T1000 (cell line): ENCODE results near the gene NTN5.
"Not testable (repeated sequence)": the region's sequence is repeated elsewhere in the genome, so short reads cannot be mapped to it uniquely, and the experiment has no call there.

Source experiments
- DNase-seq: peaks from one replicate; lab custom pipeline; 2025; ENCODE audit warnings: mixed read lengths; lab: John Stamatoyannopoulos, UW

The NTN5 gene

GRCh38 chr19:48669903-48670668, 2.7 kb downstream of the NTN5 start:
- no peak for DNase-seq

- no peak for DNase-seq
These were observed 4.1 kb downstream of the NTN5 start for GRCh38 chr19:48668761-48669160.

- DNase-seq: no peak
These were observed 4.5 kb downstream of the NTN5 start for GRCh38 chr19:48668332-48668731.

- DNase-seq: no peak
These were observed 7.0 kb downstream of the NTN5 start for GRCh38 chr19:48665786-48666185.

GRCh38 chr19:48664476-48664875, 8.3 kb downstream of the NTN5 start:
- no peak for DNase-seq

- no peak for DNase-seq
These were observed 9.2 kb downstream of the NTN5 start for GRCh38 chr19:48663667-48664066.

- DNase-seq: no peak
These were observed 11.1 kb downstream of the NTN5 start for GRCh38 chr19:48661711-48662090.

- DNase-seq: peak; percentile 84
These were observed 11.7 kb downstream of the NTN5 start for GRCh38 chr19:48660852-48661710.

GRCh38 chr19:48659768-48660167, 13.0 kb downstream of the NTN5 start:
- DNase-seq: no peak

GRCh38 chr19:48658483-48658882, 14.3 kb downstream of the NTN5 start:
- DNase-seq: no peak

- not testable (repeated sequence) for DNase-seq
These were observed 15.0 kb downstream of the NTN5 start for GRCh38 chr19:48657828-48658227.

GRCh38 chr19:48656840-48657474, 15.9 kb downstream of the NTN5 start:
- peak; percentile 47 for DNase-seq

- DNase-seq: no peak
These were observed 18.3 kb downstream of the NTN5 start for GRCh38 chr19:48654299-48655059.

- DNase-seq: no peak
These were observed 21.2 kb downstream of the NTN5 start for GRCh38 chr19:48651683-48652048.

GRCh38 chr19:48650974-48651682, 21.7 kb downstream of the NTN5 start:
- DNase-seq: no peak

GRCh38 chr19:48648134-48648533, 24.7 kb downstream of the NTN5 start:
- no peak for DNase-seq

- DNase-seq: no peak
These were observed 26.0 kb downstream of the NTN5 start for GRCh38 chr19:48646722-48647216.

GRCh38 chr19:48646001-48646721, 26.7 kb downstream of the NTN5 start, which contains the start of gene CA11:
Gene CA11 (minus strand): TSS chr19:48646187. CDS start chr19:48645632, 555 bp downstream.
- DNase-seq: peak; percentile 68

GRCh38 chr19:48645620-48646000, 27.2 kb downstream of the NTN5 start:
- DNase-seq: no peak

GRCh38 chr19:48644839-48645619, 27.8 kb downstream of the NTN5 start:
- DNase-seq: peak; percentile 35
